SJSA1 (cell line): Measurements from ENCODE around the gene STX1A. TPM values are rescaled to one million over a fixed set of nuclear protein-coding genes. Genes with fewer than 3 reads are reported as not detected.
"Not testable (repeated sequence)": the region's sequence is repeated elsewhere in the genome, so short reads cannot be mapped to it uniquely, and the experiment has no call there.

Experiments
- DNase-seq, 2 experiments: peaks; one replicate each; pipeline ENCODE4 v3.0.0-alpha.2; 2015 to 2020; ENCODE audit warnings: low spot score in 2 of 2, low read depth in 1 of 2
- H3K27ac ChIP-seq: fragments of 250-450 bp; sonication (Bioruptor Pico); 2 replicates; pipeline ENCODE4 v1.5.1; 2020; ENCODE audit warnings: mild to moderate bottlenecking, moderate library complexity
- H3K27me3 ChIP-seq: fragments of 250-450 bp; sonication (Bioruptor Pico); replicated peaks from 2 replicates; pipeline ENCODE4 v1.5.1; 2020; ENCODE audit warnings: mild to moderate bottlenecking, moderate library complexity
- H3K36me3 ChIP-seq: fragments of 250-450 bp; sonication (Bioruptor Pico); 2 replicates; pipeline ENCODE4 v1.5.1; 2020; ENCODE audit warnings: mild to moderate bottlenecking
- H3K4me1 ChIP-seq: fragments of 250-450 bp; sonication (Bioruptor Pico); replicated peaks from 2 replicates; pipeline ENCODE4 v1.6.1; 2021; ENCODE audit warnings: mild to moderate bottlenecking
- H3K4me3 ChIP-seq: fragments of 250-450 bp; sonication (Bioruptor Pico); 2 replicates; pipeline ENCODE4 v1.5.1; 2020; ENCODE audit warnings: mild to moderate bottlenecking
- H3K9me3 ChIP-seq: fragments of 250-450 bp; sonication (Bioruptor Pico); replicated peaks from 2 replicates; pipeline ENCODE4 v1.5.1; 2020; ENCODE audit warnings: mild to moderate bottlenecking
- total RNA-seq: library from RNA; depleted of rRNA; stranded (reverse); fragments of >200 nt; shearing (Covaris generic); gene quantifications from 2 replicates; pipeline ENCODE4 v1.2.3, GENCODE V29; 2014

The STX1A gene
- total RNA-seq, 1 experiment from 2014 or later, result 8.8 TPM

GRCh38 chr7:73726083-73726466 is 6.6 kb upstream of the STX1A start:
- no peak overlapping the region for H3K4me3 ChIP-seq
- no peaks in the 10 kb centered on the region for H3K9me3 ChIP-seq
- peaks cover 7% of the 10 kb centered on the region for H3K4me1 ChIP-seq
- DNase-seq, result no peak
- H3K36me3 ChIP-seq, result no peaks in the 10 kb centered on the region
- H3K27me3 ChIP-seq, result no peaks in the 10 kb centered on the region
- H3K27ac ChIP-seq, result no peak overlapping the region

- no peaks in the 10 kb centered on the region for H3K9me3 ChIP-seq
- H3K27ac ChIP-seq, result no peak overlapping the region
- no peak overlapping the region for H3K4me3 ChIP-seq
- peaks cover 16% of the 10 kb centered on the region for H3K4me1 ChIP-seq
- H3K27me3 ChIP-seq, result no peaks in the 10 kb centered on the region
- no peak for DNase-seq
- H3K36me3 ChIP-seq, result no peaks in the 10 kb centered on the region
These were observed 4.3 kb upstream of the STX1A start for GRCh38 chr7:73723813-73724212.

GRCh38 chr7:73722785-73723184 is 3.3 kb upstream of the STX1A start:
- no peaks in the 10 kb centered on the region for H3K36me3 ChIP-seq
- H3K27ac ChIP-seq, result no peak overlapping the region
- no peak for DNase-seq
- H3K4me3 ChIP-seq, result no peak overlapping the region
- no peaks in the 10 kb centered on the region for H3K27me3 ChIP-seq
- H3K4me1 ChIP-seq, result peaks cover 22% of the 10 kb centered on the region
- H3K9me3 ChIP-seq, result no peaks in the 10 kb centered on the region

GRCh38 chr7:73722182-73722581 is 2.7 kb upstream of the STX1A start:
- not testable (repeated sequence) for DNase-seq, H3K9me3 ChIP-seq, H3K4me3 ChIP-seq, H3K27me3 ChIP-seq, H3K36me3 ChIP-seq, H3K27ac ChIP-seq
- H3K4me1 ChIP-seq, result peaks cover 25% of the 10 kb centered on the region

- Histone ChIP-seq H3K27ac (no peak overlapping the region), H3K4me1 (peaks cover 32% of the 10 kb centered on the region), H3K4me3 (no peak overlapping the region), H3K9me3 (no peaks in the 10 kb centered on the region), H3K36me3 (peaks cover 4% of the 10 kb centered on the region), H3K27me3 (no peaks in the 10 kb centered on the region)
- no peak for DNase-seq
These were observed 1.9 kb upstream of the STX1A start for GRCh38 chr7:73721377-73721817.

GRCh38 chr7:73720443-73720842 is 974 bp upstream of the STX1A start:
- H3K36me3 ChIP-seq, H3K27ac ChIP-seq, H3K27me3 ChIP-seq, H3K9me3 ChIP-seq, DNase-seq, H3K4me3 ChIP-seq: not testable (repeated sequence)
- H3K4me1 ChIP-seq, result peaks cover 41% of the 10 kb centered on the region

- Histone ChIP-seq H3K27me3 (no peaks in the 10 kb centered on the region), H3K36me3 (peaks cover 10% of the 10 kb centered on the region), H3K4me1 (peaks cover 48% of the 10 kb centered on the region), H3K27ac (no peak overlapping the region), H3K9me3 (no peaks in the 10 kb centered on the region), H3K4me3 (peak overlapping the region; percentile 89)
- DNase-seq, result no peak
These were observed 319 bp upstream of the STX1A start for GRCh38 chr7:73719806-73720169.

- peak overlapping the region; percentile 16; the same call in 1 of the 2 replicates for H3K27ac ChIP-seq
- peaks cover 16% of the 10 kb centered on the region for H3K36me3 ChIP-seq
- peaks cover 49% of the 10 kb centered on the region for H3K4me1 ChIP-seq
- no peaks in the 10 kb centered on the region for H3K27me3 ChIP-seq
- H3K9me3 ChIP-seq, result no peaks in the 10 kb centered on the region
- H3K4me3 ChIP-seq, result peak overlapping the region; percentile 89
- no peak for DNase-seq
These were observed 1.0 kb downstream of the STX1A start for GRCh38 chr7:73718438-73718881.

GRCh38 chr7:73717991-73718405 is 1.5 kb downstream of the STX1A start:
- DNase-seq, result peak; percentile 82 to 88
- H3K27ac ChIP-seq, result peak overlapping the region; percentile 77
- no peaks in the 10 kb centered on the region for H3K9me3 ChIP-seq
- peak overlapping the region; percentile 89 for H3K4me3 ChIP-seq
- H3K4me1 ChIP-seq, result peaks cover 49% of the 10 kb centered on the region
- peaks cover 20% of the 10 kb centered on the region for H3K36me3 ChIP-seq
- H3K27me3 ChIP-seq, result no peaks in the 10 kb centered on the region

- Histone ChIP-seq H3K27me3 (no peaks in the 10 kb centered on the region), H3K4me3 (no peak overlapping the region), H3K9me3 (no peaks in the 10 kb centered on the region), H3K36me3 (peaks cover 25% of the 10 kb centered on the region), H3K4me1 (peaks cover 49% of the 10 kb centered on the region), H3K27ac (peak overlapping the region; percentile 77)
- DNase-seq, result no peak
These were observed 2.3 kb downstream of the STX1A start for GRCh38 chr7:73717025-73717807.

- H3K27ac ChIP-seq, result no peak overlapping the region; the same call in 1 of the 2 replicates
- no peaks in the 10 kb centered on the region for H3K9me3 ChIP-seq
- H3K4me1 ChIP-seq, result peaks cover 49% of the 10 kb centered on the region
- H3K4me3 ChIP-seq, result no peak overlapping the region
- H3K27me3 ChIP-seq, result no peaks in the 10 kb centered on the region
- no peak for DNase-seq
- H3K36me3 ChIP-seq, result peaks cover 28% of the 10 kb centered on the region
These were observed 3.1 kb downstream of the STX1A start for GRCh38 chr7:73716318-73716890.

- DNase-seq, result peak; percentile 92 to 95
- peaks cover 49% of the 10 kb centered on the region for H3K4me1 ChIP-seq
- H3K9me3 ChIP-seq, result no peaks in the 10 kb centered on the region
- peaks cover 28% of the 10 kb centered on the region for H3K36me3 ChIP-seq
- H3K4me3 ChIP-seq, result no peak overlapping the region
- H3K27me3 ChIP-seq, result no peaks in the 10 kb centered on the region
- H3K27ac ChIP-seq, result no peak overlapping the region; the same call in 1 of the 2 replicates
These were observed 3.7 kb downstream of the STX1A start for GRCh38 chr7:73715648-73716317.

- Histone ChIP-seq H3K36me3 (peaks cover 37% of the 10 kb centered on the region), H3K4me1 (peaks cover 35% of the 10 kb centered on the region)
- not testable (repeated sequence) for H3K9me3 ChIP-seq, H3K4me3 ChIP-seq, DNase-seq, H3K27ac ChIP-seq, H3K27me3 ChIP-seq
These were observed 6.2 kb downstream of the STX1A start for GRCh38 chr7:73713319-73713718.

GRCh38 chr7:73712773-73713172 is 6.7 kb downstream of the STX1A start:
- H3K4me3 ChIP-seq, result no peak overlapping the region
- DNase-seq, result no peak
- H3K9me3 ChIP-seq, result no peaks in the 10 kb centered on the region
- H3K27ac ChIP-seq, result no peak overlapping the region
- H3K27me3 ChIP-seq, result no peaks in the 10 kb centered on the region
- H3K36me3 ChIP-seq, result peaks cover 38% of the 10 kb centered on the region
- peaks cover 29% of the 10 kb centered on the region for H3K4me1 ChIP-seq
